ENCODE results near the gene USB1. TPM values are rescaled to one million over a fixed set of nuclear protein-coding genes. Genes with fewer than 3 reads are reported as not detected.

The USB1 gene
- total and polyA plus RNA-seq, 9 donors = 8.5 to 30.7 (median 22.5) TPM

- H3K4me3 ChIP-seq = no peak overlapping the region
- H3K9me3 ChIP-seq = no peaks in the 10 kb centered on the region
- TF ChIP-seq POLR2A (IDR thresholded peaks at IDR 0.05) (no peak), CTCF (IDR thresholded peaks at IDR 0.05) (no peak), EP300 (IDR thresholded peaks at IDR 0.05) (no peak)
- 87 to 92% (median 89%) methylated on average over 31 of the region's 31 CpGs for WGBS, 3 donors
- H3K4me1 ChIP-seq (ENCODE audit: insufficient read depth) = no peaks in the 10 kb centered on the region
- no peak overlapping the region for H3K27ac ChIP-seq
- intact Hi-C loops (cut with DNase I) = no loop called here
- no peaks in the 10 kb centered on the region for H3K27me3 ChIP-seq
- no peak for DNase-seq
- H3K36me3 ChIP-seq = no peaks in the 10 kb centered on the region
Observed at GRCh38 chr16:58045096-58045495, 43.9 kb downstream of the USB1 start.

GRCh38 chr16:58046054-58046881 is 45.1 kb downstream of the USB1 start:
- no peaks in the 10 kb centered on the region for H3K9me3 ChIP-seq
- TF ChIP-seq POLR2A (IDR thresholded peaks at IDR 0.05) = no peak
- no peak for TF ChIP-seq EP300 (IDR thresholded peaks at IDR 0.05)
- no peak for TF ChIP-seq CTCF (IDR thresholded peaks at IDR 0.05)
- no peak overlapping the region for H3K27ac ChIP-seq
- intact Hi-C loops (cut with DNase I) = no loop called here
- WGBS, 3 donors = 84 to 88% (median 86%) methylated on average over 15 to 16 of the region's 16 CpGs
- no peaks in the 10 kb centered on the region for H3K36me3 ChIP-seq
- DNase-seq = no peak
- no peak overlapping the region for H3K4me3 ChIP-seq
- no peaks in the 10 kb centered on the region for H3K4me1 ChIP-seq (ENCODE audit: insufficient read depth)
- no peaks in the 10 kb centered on the region for H3K27me3 ChIP-seq

- no peak for DNase-seq
- Histone ChIP-seq H3K9me3 (no peaks in the 10 kb centered on the region), H3K4me1 (ENCODE audit: insufficient read depth) (no peaks in the 10 kb centered on the region), H3K36me3 (no peaks in the 10 kb centered on the region), H3K27me3 (no peaks in the 10 kb centered on the region), H3K4me3 (no peak overlapping the region), H3K27ac (no peak overlapping the region)
- intact Hi-C loops (cut with DNase I) = no loop called here
- no peak for TF ChIP-seq POLR2A (IDR thresholded peaks at IDR 0.05)
- TF ChIP-seq EP300 (IDR thresholded peaks at IDR 0.05) = no peak
- no peak for TF ChIP-seq CTCF (IDR thresholded peaks at IDR 0.05)
- 74 to 76% (median 75%) methylated on average over 6 of the region's 6 CpGs for WGBS, 3 donors
Observed at GRCh38 chr16:58046936-58047335, 45.7 kb downstream of the USB1 start.

- Histone ChIP-seq H3K9me3 (no peaks in the 10 kb centered on the region), H3K27me3 (no peaks in the 10 kb centered on the region), H3K4me1 (ENCODE audit: insufficient read depth) (no peaks in the 10 kb centered on the region), H3K27ac (no peak overlapping the region), H3K4me3 (no peak overlapping the region), H3K36me3 (no peaks in the 10 kb centered on the region)
- WGBS, 3 donors = 42 to 54% (median 43%) methylated on average over 14 to 19 of the region's 19 CpGs
- intact Hi-C loops (cut with DNase I) = no loop called here
- TF ChIP-seq POLR2A (IDR thresholded peaks at IDR 0.05) (no peak), CTCF (IDR thresholded peaks at IDR 0.05) (no peak), EP300 (IDR thresholded peaks at IDR 0.05) (no peak)
- DNase-seq = no peak
Observed at GRCh38 chr16:58047557-58048348, 46.5 kb downstream of the USB1 start.
